Glutamatergic neuron (in vitro differentiated cells): Measurements from ENCODE around the gene ADCYAP1R1. TPM values are rescaled to one million over a fixed set of nuclear protein-coding genes. Genes with fewer than 3 reads are reported as not detected.

Experiments
- DNase-seq: peaks from one replicate; pipeline ENCODE4 v3.0.0; 2022
- H3K27ac Mint-ChIP-seq: one replicate; pipeline ENCODE4 v1.8.0; 2020; ENCODE audit warnings: mild to moderate bottlenecking, mixed read lengths, inconsistent platforms; ENCODE audit not compliant: unreplicated experiment
- H3K27me3 Mint-ChIP-seq: one replicate; pipeline ENCODE4 v1.8.0; 2020; ENCODE audit warnings: mild to moderate bottlenecking, moderate library complexity, mixed read lengths, inconsistent platforms; ENCODE audit not compliant: unreplicated experiment
- H3K36me3 Mint-ChIP-seq: one replicate; pipeline ENCODE4 v1.8.0; 2020; ENCODE audit warnings: mild to moderate bottlenecking, mixed read lengths, inconsistent platforms; ENCODE audit not compliant: unreplicated experiment
- H3K4me1 Mint-ChIP-seq: one replicate; pipeline ENCODE4 v1.8.0; 2020; ENCODE audit warnings: mild to moderate bottlenecking, low read depth, mixed read lengths, inconsistent platforms; ENCODE audit not compliant: unreplicated experiment
- H3K4me3 Mint-ChIP-seq: one replicate; pipeline ENCODE4 v1.8.0; 2020; ENCODE audit warnings: mild to moderate bottlenecking, mixed read lengths, inconsistent platforms; ENCODE audit not compliant: unreplicated experiment
- H3K9me3 Mint-ChIP-seq: one replicate; pipeline ENCODE4 v1.8.0; 2020; ENCODE audit warnings: mild to moderate bottlenecking, moderate library complexity, mixed read lengths, inconsistent platforms; ENCODE audit not compliant: unreplicated experiment
- CTCF ChIP-seq: fragments of 200-600 bp; sonication (generic); IDR thresholded peaks from one replicate; pipeline ENCODE4 v1.5.0; 2021; ENCODE audit not compliant: partially characterized antibody, unreplicated experiment
- total RNA-seq: library from RNA; stranded (reverse); fragmentation: NEBNext Ultra II Directional; extraction: Animal tissue kit (Norgen Biotek cat#: 25700); gene quantifications from one replicate; pipeline ENCODE4 v1.2.1, GENCODE V29; 2021; ENCODE audit not compliant: unreplicated experiment

ADCYAP1R1 gene
- total RNA-seq, 1 donor from 2014 or later: 0.71 TPM

GRCh38 chr7:31100445-31100844, 48.3 kb downstream of the ADCYAP1R1 start:
- TF ChIP-seq CTCF: no peak
- H3K27me3 Mint-ChIP-seq: peaks cover 1% of the 10 kb centered on the region
- H3K27ac Mint-ChIP-seq: no peak overlapping the region
- no peak for DNase-seq
- H3K9me3 Mint-ChIP-seq: no peaks in the 10 kb centered on the region
- H3K36me3 Mint-ChIP-seq: no peaks in the 10 kb centered on the region
- no peak overlapping the region for H3K4me3 Mint-ChIP-seq
- peaks cover 6% of the 10 kb centered on the region for H3K4me1 Mint-ChIP-seq

GRCh38 chr7:31100871-31101270, 48.8 kb downstream of the ADCYAP1R1 start:
- Mint-ChIP-seq H3K9me3 (no peaks in the 10 kb centered on the region), H3K27me3 (peaks cover 1% of the 10 kb centered on the region), H3K27ac (no peak overlapping the region)

GRCh38 chr7:31101544-31101943, 49.4 kb downstream of the ADCYAP1R1 start:
- Mint-ChIP-seq H3K27me3 (peaks cover 1% of the 10 kb centered on the region), H3K4me3 (no peak overlapping the region), H3K9me3 (no peaks in the 10 kb centered on the region), H3K4me1 (peaks cover 6% of the 10 kb centered on the region), H3K27ac (no peak overlapping the region), H3K36me3 (no peaks in the 10 kb centered on the region)
- no peak for TF ChIP-seq CTCF
- no peak for DNase-seq

More at GRCh38 chr7:31100871-31101270, 48.8 kb downstream of the ADCYAP1R1 start:
- no peaks in the 10 kb centered on the region for H3K36me3 Mint-ChIP-seq
- TF ChIP-seq CTCF: no peak
- no peak overlapping the region for H3K4me3 Mint-ChIP-seq
- DNase-seq: no peak
- peaks cover 6% of the 10 kb centered on the region for H3K4me1 Mint-ChIP-seq

- Mint-ChIP-seq H3K4me3 (no peak overlapping the region), H3K27me3 (peaks cover 1% of the 10 kb centered on the region)
- no peak for DNase-seq
Observed at GRCh38 chr7:31102151-31102972, 50.3 kb downstream of the ADCYAP1R1 start.

More at GRCh38 chr7:31102151-31102972, 50.3 kb downstream of the ADCYAP1R1 start:
- TF ChIP-seq CTCF: no peak
- no peaks in the 10 kb centered on the region for H3K36me3 Mint-ChIP-seq
- H3K27ac Mint-ChIP-seq: no peak overlapping the region
- H3K9me3 Mint-ChIP-seq: no peaks in the 10 kb centered on the region
- H3K4me1 Mint-ChIP-seq: peaks cover 6% of the 10 kb centered on the region
